Activated CD8-positive, alpha-beta T cell treated with anti-CD3 and anti-CD28 coated beads for 36 hours (primary cell): ENCODE results near the gene DRGX. TPM values are rescaled to one million over a fixed set of nuclear protein-coding genes. Genes with fewer than 3 reads are reported as not detected.

Source experiments
- ATAC-seq: fragments of 200-7000 bp; cut with Tn5 transposase; one replicate; pipeline ENCODE4 v1.10.0; 2021; ENCODE audit warnings: mild to moderate bottlenecking, moderate library complexity
- CTCF ChIA-PET: fragments of 350-600 bp; sonication (Branson Sonifier 250); formaldehyde crosslinking; loops from one replicate; lab custom pipeline; 2021; ENCODE audit warnings: antibody characterized with exemption; lab: Charles Lee
- POLR2A ChIA-PET: fragments of 350-600 bp; sonication (Branson Sonifier 250); formaldehyde crosslinking; loops from one replicate; lab custom pipeline; 2021; ENCODE audit warnings: antibody characterized with exemption; lab: Charles Lee
- DNase-seq: peaks from one replicate; pipeline ENCODE4 v3.0.0-alpha.2; 2020
- H3K27ac Mint-ChIP-seq: one replicate; pipeline ENCODE4 v1.8.0; 2021; ENCODE audit warnings: mild to moderate bottlenecking, mixed read lengths
- H3K27me3 Mint-ChIP-seq: one replicate; pipeline ENCODE4 v1.8.0; 2021; ENCODE audit warnings: mixed read lengths
- H3K36me3 Mint-ChIP-seq: one replicate; pipeline ENCODE4 v1.8.0; 2021; ENCODE audit warnings: low read depth, mixed read lengths
- H3K4me1 Mint-ChIP-seq: one replicate; pipeline ENCODE4 v1.8.0; 2021; ENCODE audit warnings: low read depth, mixed read lengths
- H3K4me3 Mint-ChIP-seq: one replicate; pipeline ENCODE4 v1.8.0; 2021; ENCODE audit warnings: mild to moderate bottlenecking, moderate library complexity, mixed read lengths
- H3K9me3 Mint-ChIP-seq: one replicate; pipeline ENCODE4 v1.8.0; 2021; ENCODE audit warnings: mixed read lengths
- intact Hi-C: fragments of 100-400 bp; cut with micrococcal nuclease; formaldehyde crosslinking; loops from one replicate; pipeline ENCODE4 v1.10.0; 2022
- total RNA-seq, 2 experiments: library from RNA; stranded (reverse); gene quantifications; one replicate each; pipeline ENCODE4 v1.2.3, GENCODE V29; 2021
- TF ChIP-seq, protein P1 (sequence below): fragments of 200-600 bp; IDR thresholded peaks from one replicate; pipeline ENCODE4 v1.8.0; 2022; ENCODE audit warnings: antibody characterized with exemption, mild to moderate bottlenecking

DRGX gene
- total RNA-seq, 2 experiments from 2014 or later: not detected

DNA sequence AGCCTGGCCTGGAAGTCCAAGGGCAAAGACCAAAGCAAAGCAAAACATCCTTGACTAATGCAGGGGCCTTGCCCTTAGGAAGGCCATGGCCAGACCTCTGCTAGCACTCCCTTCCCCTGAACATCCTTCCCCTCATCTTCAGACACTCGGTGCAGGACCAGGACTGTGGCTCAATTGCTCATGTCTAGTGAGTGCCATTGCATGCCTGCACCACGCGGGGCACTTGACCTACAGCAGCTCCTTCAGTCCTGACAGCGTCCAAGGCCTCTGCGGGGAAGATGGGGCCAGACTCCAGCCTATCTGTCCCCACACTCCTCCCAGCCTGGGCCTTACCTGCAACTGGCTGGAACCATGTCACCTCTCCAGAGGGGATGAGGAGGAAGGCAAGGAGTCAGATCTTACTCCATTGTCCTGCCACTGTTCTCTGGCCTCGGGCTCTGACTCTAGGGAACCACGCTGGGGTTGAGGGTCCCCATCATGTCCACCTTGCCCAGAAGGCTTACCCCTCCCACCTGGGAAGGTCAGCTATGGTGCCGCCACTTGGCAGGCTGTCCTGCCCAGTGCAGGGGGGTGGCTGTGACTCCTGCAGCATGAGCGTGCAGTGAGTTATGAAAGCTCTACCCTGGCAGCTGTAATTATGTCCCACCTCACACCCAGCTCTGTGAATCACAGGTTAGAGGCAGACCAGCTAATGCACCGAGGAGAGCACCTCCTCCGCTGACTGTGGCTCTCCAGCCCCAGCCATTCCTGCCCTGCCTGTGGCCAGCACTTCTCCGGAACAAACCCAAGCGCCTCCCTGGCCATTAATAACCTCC is 16.1 kb downstream of the DRGX start:
- TF ChIP-seq, protein P1, sequence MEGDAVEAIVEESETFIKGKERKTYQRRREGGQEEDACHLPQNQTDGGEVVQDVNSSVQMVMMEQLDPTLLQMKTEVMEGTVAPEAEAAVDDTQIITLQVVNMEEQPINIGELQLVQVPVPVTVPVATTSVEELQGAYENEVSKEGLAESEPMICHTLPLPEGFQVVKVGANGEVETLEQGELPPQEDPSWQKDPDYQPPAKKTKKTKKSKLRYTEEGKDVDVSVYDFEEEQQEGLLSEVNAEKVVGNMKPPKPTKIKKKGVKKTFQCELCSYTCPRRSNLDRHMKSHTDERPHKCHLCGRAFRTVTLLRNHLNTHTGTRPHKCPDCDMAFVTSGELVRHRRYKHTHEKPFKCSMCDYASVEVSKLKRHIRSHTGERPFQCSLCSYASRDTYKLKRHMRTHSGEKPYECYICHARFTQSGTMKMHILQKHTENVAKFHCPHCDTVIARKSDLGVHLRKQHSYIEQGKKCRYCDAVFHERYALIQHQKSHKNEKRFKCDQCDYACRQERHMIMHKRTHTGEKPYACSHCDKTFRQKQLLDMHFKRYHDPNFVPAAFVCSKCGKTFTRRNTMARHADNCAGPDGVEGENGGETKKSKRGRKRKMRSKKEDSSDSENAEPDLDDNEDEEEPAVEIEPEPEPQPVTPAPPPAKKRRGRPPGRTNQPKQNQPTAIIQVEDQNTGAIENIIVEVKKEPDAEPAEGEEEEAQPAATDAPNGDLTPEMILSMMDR: no peak
- CTCF ChIA-PET: no interaction called here
- H3K27me3 Mint-ChIP-seq: peaks cover 3% of the 10 kb centered on the region
- H3K36me3 Mint-ChIP-seq: no peaks in the 10 kb centered on the region
- H3K27ac Mint-ChIP-seq: no peak overlapping the region
- POLR2A ChIA-PET: no interaction called here
- H3K9me3 Mint-ChIP-seq: no peaks in the 10 kb centered on the region
- ATAC-seq (no peak), DNase-seq (no peak)
- intact Hi-C loops: no loop called here
- no peak overlapping the region for H3K4me3 Mint-ChIP-seq
- no peaks in the 10 kb centered on the region for H3K4me1 Mint-ChIP-seq

- H3K9me3 Mint-ChIP-seq: no peaks in the 10 kb centered on the region
- POLR2A ChIA-PET: interaction anchor here (0.6 kb wide), 1 partner anchor 307 kb away, joined by 3 read pairs; no protein-coding TSS in a partner anchor
- DNase-seq (no peak), ATAC-seq (no peak)
- peaks cover 3% of the 10 kb centered on the region for H3K27me3 Mint-ChIP-seq
- no peaks in the 10 kb centered on the region for H3K4me1 Mint-ChIP-seq
- intact Hi-C loops: no loop called here
- H3K36me3 Mint-ChIP-seq: no peaks in the 10 kb centered on the region
- TF ChIP-seq, protein P1: no peak
- CTCF ChIA-PET: no interaction called here
- no peak overlapping the region for H3K27ac Mint-ChIP-seq
- no peak overlapping the region for H3K4me3 Mint-ChIP-seq
Measured at GRCh38 chr10:49377256-49377655, 18.6 kb downstream of the DRGX start.

GRCh38 chr10:49375611-49376010 is 20.3 kb downstream of the DRGX start:
- ATAC-seq: no peak
- CTCF ChIA-PET: no interaction called here
- H3K27ac Mint-ChIP-seq: no peak overlapping the region
- no peaks in the 10 kb centered on the region for H3K9me3 Mint-ChIP-seq
- H3K4me1 Mint-ChIP-seq: no peaks in the 10 kb centered on the region
- intact Hi-C loops: no loop called here
- POLR2A ChIA-PET: no interaction called here
- H3K27me3 Mint-ChIP-seq: peaks cover 1% of the 10 kb centered on the region
- H3K36me3 Mint-ChIP-seq: no peaks in the 10 kb centered on the region
- DNase-seq: no peak
- H3K4me3 Mint-ChIP-seq: no peak overlapping the region
- TF ChIP-seq, protein P1: no peak

DNA sequence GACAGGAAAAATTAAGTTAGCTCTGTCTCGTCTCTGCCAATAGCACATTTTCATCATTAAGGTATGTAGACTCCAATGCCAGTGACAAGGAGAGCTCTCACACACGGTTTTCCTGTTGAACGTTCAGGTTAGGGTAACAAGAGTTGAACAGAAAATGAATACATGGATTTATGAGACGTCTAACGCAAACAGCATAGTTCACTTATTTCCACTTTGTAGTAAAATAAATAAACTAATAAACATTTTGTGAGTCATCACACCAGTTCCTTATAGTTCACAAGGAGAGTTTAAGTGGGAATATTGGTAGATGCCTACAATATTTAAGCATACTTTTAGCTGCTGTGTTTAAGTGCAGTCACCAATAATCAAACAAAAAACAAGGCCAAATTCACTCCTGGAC is 21.1 kb downstream of the DRGX start:
- TF ChIP-seq, protein P1: no peak
- CTCF ChIA-PET: interaction anchor here (1.3 kb wide), 1 partner anchor 33 kb away, joined by 3 read pairs; no protein-coding TSS in a partner anchor
- Mint-ChIP-seq H3K36me3 (no peaks in the 10 kb centered on the region), H3K4me1 (no peaks in the 10 kb centered on the region), H3K27ac (no peak overlapping the region), H3K4me3 (no peak overlapping the region), H3K9me3 (no peaks in the 10 kb centered on the region), H3K27me3 (peaks cover 1% of the 10 kb centered on the region)
- intact Hi-C loops: no loop called here
- ATAC-seq (no peak), DNase-seq (no peak)
- POLR2A ChIA-PET: interaction anchor here (1.0 kb wide), 1 partner anchor 22 kb away, joined by 3 read pairs; no protein-coding TSS in a partner anchor

- POLR2A ChIA-PET: no interaction called here
- TF ChIP-seq, protein P1: no peak
- H3K4me1 Mint-ChIP-seq: no peaks in the 10 kb centered on the region
- CTCF ChIA-PET: no interaction called here
- H3K27me3 Mint-ChIP-seq: peaks cover 1% of the 10 kb centered on the region
- no peaks in the 10 kb centered on the region for H3K9me3 Mint-ChIP-seq
- no peak overlapping the region for H3K27ac Mint-ChIP-seq
- no peaks in the 10 kb centered on the region for H3K36me3 Mint-ChIP-seq
- no peak for DNase-seq
- ATAC-seq: no peak
- intact Hi-C loops: no loop called here
- H3K4me3 Mint-ChIP-seq: no peak overlapping the region
Measured at GRCh38 chr10:49373361-49373760, 22.5 kb downstream of the DRGX start.
